Spinal cord (tissue), 10 donors: ENCODE measurements around the gene STK4. TPM values are rescaled to one million over a fixed set of nuclear protein-coding genes. Genes with fewer than 3 reads are reported as not detected.

Experiments
- DNase-seq, 6 donors: peaks; one replicate each; pipeline versions ENCODE4 v3.0.0 to v3.0.0-alpha.2; 2013 to 2015; ENCODE audit warnings: low spot score in 6 of 6, low read depth in 4 of 6
- H3K27ac ChIP-seq: one replicate; pipeline ENCODE4 v1.5.1; 2013; ENCODE audit warnings: low read depth, low read length, control low read depth
- H3K27me3 ChIP-seq: one replicate; pipeline ENCODE4 v1.6.1; 2013; ENCODE audit warnings: low read length; ENCODE audit not compliant: control insufficient read depth, insufficient read depth
- H3K36me3 ChIP-seq: one replicate; pipeline ENCODE4 v1.6.1; 2013; ENCODE audit warnings: low read length; ENCODE audit not compliant: control insufficient read depth, insufficient read depth
- H3K4me1 ChIP-seq: one replicate; pipeline ENCODE4 v1.6.1; 2013; ENCODE audit warnings: low read length; ENCODE audit not compliant: control insufficient read depth, insufficient read depth
- H3K4me3 ChIP-seq: one replicate; pipeline ENCODE4 v1.5.1; 2013; ENCODE audit warnings: low read depth, low read length, control low read depth
- H3K9me3 ChIP-seq: one replicate; pipeline ENCODE4 v1.6.1; 2013; ENCODE audit warnings: low read length; ENCODE audit not compliant: control insufficient read depth, insufficient read depth
- WGBS: methylation state at CpG from one replicate; pipeline ENCODE4 v1.1.5; 2013; ENCODE audit warnings: missing lambda C conversion rate; ENCODE audit not compliant: insufficient coverage; 5-methylcytosine and 5-hydroxymethylcytosine counted together
- polyA plus RNA-seq, 2 donors: library from polyadenylated mRNA; unstranded; fragments of 120-200 nt; gene quantifications; one replicate each; pipeline ENCODE4 v1.2.1, GENCODE V29; 2013; ENCODE audit not compliant: insufficient read length in 2 of 2
- total RNA-seq, 2 donors: library from RNA; depleted of rRNA in 1 of 2; stranded (reverse); fragments of 120-200 nt in 1 of 2; fragments of >200 nt in 1 of 2; gene quantifications; one replicate each; pipeline versions ENCODE4 v1.2.3 to v1.2.4, GENCODE V29; 2013 to 2014
- donor health status: healthy.

STK4 gene
- total and polyA plus RNA-seq, 4 donors, result 13.5 to 36.5 (median 18.0) TPM

- Histone ChIP-seq H3K9me3 (no peaks in the 10 kb centered on the region), H3K27me3 (no peaks in the 10 kb centered on the region), H3K4me1 (no peaks in the 10 kb centered on the region), H3K4me3 (no peak overlapping the region), H3K27ac (no peak overlapping the region), H3K36me3 (no peaks in the 10 kb centered on the region)
- no peak for DNase-seq
- 67% methylated on average over 1 of the region's 1 CpG for WGBS
Observed at GRCh38 chr20:45085867-45086266, 119.6 kb downstream of the STK4 start.

GRCh38 chr20:45087097-45087790 lies 120.9 kb downstream of the STK4 start:
- no peak overlapping the region for H3K27ac ChIP-seq
- WGBS, result no CpG with 5 or more reads among the region's 3 CpGs
- H3K4me3 ChIP-seq, result no peak overlapping the region
- no peaks in the 10 kb centered on the region for H3K9me3 ChIP-seq
- no peaks in the 10 kb centered on the region for H3K36me3 ChIP-seq
- H3K27me3 ChIP-seq, result no peaks in the 10 kb centered on the region
- no peaks in the 10 kb centered on the region for H3K4me1 ChIP-seq
- no peak for DNase-seq

DNA sequence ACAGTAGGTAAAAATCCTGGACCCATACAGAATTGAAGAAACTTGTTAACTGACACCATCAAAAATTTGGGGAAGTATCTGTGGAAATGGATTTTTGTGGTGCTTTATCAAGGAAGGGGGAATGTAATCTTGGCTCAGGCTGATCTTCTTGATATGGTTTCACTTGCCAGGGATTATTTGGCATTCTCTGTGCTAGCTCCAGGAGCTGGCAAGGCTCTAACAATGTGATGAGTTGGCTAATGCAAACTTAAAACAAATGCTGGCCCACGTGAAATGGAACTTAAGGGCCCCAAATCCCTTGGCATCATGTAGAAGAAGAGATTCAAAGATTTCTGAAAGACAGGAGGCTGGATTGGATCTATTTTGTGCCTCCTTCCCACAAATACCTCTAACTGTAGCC lies 121.5 kb downstream of the STK4 start:
- peak in 1 of 6 donors; percentile 57 for DNase-seq
- Histone ChIP-seq H3K27me3 (no peaks in the 10 kb centered on the region), H3K36me3 (no peaks in the 10 kb centered on the region), H3K4me3 (no peak overlapping the region), H3K4me1 (no peaks in the 10 kb centered on the region), H3K9me3 (no peaks in the 10 kb centered on the region), H3K27ac (no peak overlapping the region)
- WGBS, result no CpG with 5 or more reads among the region's 1 CpG

DNA sequence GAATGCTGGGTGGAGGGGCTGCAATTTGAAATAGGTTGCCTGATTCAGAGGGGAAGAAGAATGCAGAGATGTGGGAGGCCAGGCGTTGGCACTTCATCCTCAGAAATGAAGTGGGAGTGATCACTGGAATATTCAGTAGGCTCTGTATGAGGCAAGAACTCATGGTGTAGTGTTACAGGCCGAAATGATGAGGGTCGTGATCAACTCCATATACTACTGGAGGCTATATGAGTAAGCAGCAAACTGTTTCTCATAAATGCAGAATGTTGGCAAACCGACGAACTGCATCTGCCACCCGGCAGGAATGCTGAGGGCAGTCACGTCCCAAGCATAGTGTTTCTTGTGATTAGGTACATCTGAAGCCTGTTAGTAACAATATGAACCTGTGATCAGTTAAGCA lies 121.9 kb downstream of the STK4 start:
- Histone ChIP-seq H3K4me1 (no peaks in the 10 kb centered on the region), H3K27ac (no peak overlapping the region), H3K4me3 (no peak overlapping the region), H3K27me3 (no peaks in the 10 kb centered on the region), H3K36me3 (no peaks in the 10 kb centered on the region), H3K9me3 (no peaks in the 10 kb centered on the region)
- 45% methylated on average over 1 of the region's 7 CpGs for WGBS
- no peak for DNase-seq

DNA sequence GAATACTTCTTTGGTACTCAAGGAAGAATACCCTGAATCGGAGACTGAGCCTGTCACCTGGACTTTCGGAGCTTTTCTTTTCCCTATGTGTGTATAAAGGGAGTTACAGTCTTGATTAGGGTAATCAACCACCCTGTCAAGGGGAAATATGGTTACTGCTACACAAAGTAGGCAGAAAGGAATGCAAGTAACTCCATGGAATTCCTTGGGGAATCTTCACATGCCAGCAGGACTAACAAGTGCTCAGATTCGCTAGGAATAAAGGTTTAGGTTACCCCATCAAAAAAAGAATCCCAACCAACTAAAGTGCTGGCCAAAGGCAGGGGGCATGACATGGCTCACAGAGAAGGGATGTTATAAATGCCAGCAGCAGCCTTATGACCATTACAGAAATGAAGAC lies 124.2 kb downstream of the STK4 start:
- Histone ChIP-seq H3K27me3 (no peaks in the 10 kb centered on the region), H3K4me3 (no peak overlapping the region), H3K9me3 (no peaks in the 10 kb centered on the region), H3K4me1 (peaks cover 4% of the 10 kb centered on the region), H3K27ac (no peak overlapping the region), H3K36me3 (no peaks in the 10 kb centered on the region)
- WGBS, result 93% methylated on average over 3 of the region's 3 CpGs
- DNase-seq, result no peak

DNA sequence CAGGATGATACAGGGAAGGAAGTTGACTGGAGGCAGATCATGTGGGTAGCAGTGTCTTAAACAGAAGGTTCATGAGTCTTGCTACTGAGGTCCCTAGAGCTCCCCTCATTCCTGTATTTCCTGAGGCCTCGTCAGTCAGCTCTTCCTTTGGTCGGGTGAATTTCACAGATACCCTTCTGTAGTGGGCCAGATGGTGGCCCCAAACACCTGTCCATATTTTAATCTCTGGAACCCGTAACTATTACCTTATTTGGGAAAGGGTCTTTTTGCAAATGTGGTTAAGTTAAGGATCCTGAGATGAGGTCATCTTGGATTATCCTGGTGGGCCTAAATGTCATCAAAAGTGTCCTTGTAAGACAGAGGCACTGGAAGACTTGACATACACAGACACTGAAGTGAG lies 125.1 kb downstream of the STK4 start:
- WGBS, result 100% methylated on average over 1 of the region's 3 CpGs
- Histone ChIP-seq H3K4me3 (no peak overlapping the region), H3K9me3 (no peaks in the 10 kb centered on the region), H3K36me3 (no peaks in the 10 kb centered on the region), H3K27ac (no peak overlapping the region), H3K4me1 (peaks cover 9% of the 10 kb centered on the region), H3K27me3 (no peaks in the 10 kb centered on the region)
- DNase-seq, result no peak

- 80% methylated on average over 2 of the region's 7 CpGs for WGBS
- no peak for DNase-seq
- Histone ChIP-seq H3K36me3 (no peaks in the 10 kb centered on the region), H3K27ac (no peak overlapping the region), H3K4me1 (peaks cover 18% of the 10 kb centered on the region), H3K4me3 (no peak overlapping the region), H3K27me3 (peaks cover 5% of the 10 kb centered on the region), H3K9me3 (no peaks in the 10 kb centered on the region)
Observed at GRCh38 chr20:45092898-45093297, 126.6 kb downstream of the STK4 start.

GRCh38 chr20:45094201-45094600 lies 127.9 kb downstream of the STK4 start:
- Histone ChIP-seq H3K9me3 (no peaks in the 10 kb centered on the region), H3K36me3 (peaks cover 3% of the 10 kb centered on the region), H3K27me3 (peaks cover 17% of the 10 kb centered on the region), H3K4me1 (peaks cover 21% of the 10 kb centered on the region), H3K27ac (no peak overlapping the region), H3K4me3 (no peak overlapping the region)
- DNase-seq, result no peak
- 100% methylated on average over 1 of the region's 2 CpGs for WGBS

GRCh38 chr20:45094864-45095574 lies 128.7 kb downstream of the STK4 start:
- no peak overlapping the region for H3K4me3 ChIP-seq
- H3K27ac ChIP-seq, result no peak overlapping the region
- H3K9me3 ChIP-seq, result no peaks in the 10 kb centered on the region
- no peak for DNase-seq
- H3K36me3 ChIP-seq, result peaks cover 3% of the 10 kb centered on the region
- H3K4me1 ChIP-seq, result peaks cover 21% of the 10 kb centered on the region
- WGBS, result 92% methylated on average over 9 of the region's 11 CpGs
- H3K27me3 ChIP-seq, result peaks cover 25% of the 10 kb centered on the region

- Histone ChIP-seq H3K9me3 (no peaks in the 10 kb centered on the region), H3K27ac (no peak overlapping the region), H3K27me3 (peaks cover 33% of the 10 kb centered on the region), H3K36me3 (peaks cover 3% of the 10 kb centered on the region), H3K4me1 (peaks cover 25% of the 10 kb centered on the region), H3K4me3 (no peak overlapping the region)
- DNase-seq, result peak in 5 of 6 donors; percentile 36 to 82 (median 52)
- WGBS, result 13% methylated on average over 4 of the region's 7 CpGs
Observed at GRCh38 chr20:45095805-45096238, 129.5 kb downstream of the STK4 start.
